PFSK-1 (cell line): ENCODE results near the gene BGN. TPM values are rescaled to one million over a fixed set of nuclear protein-coding genes. Genes with fewer than 3 reads are reported as not detected.

ENCODE experiments used
- FOXP2 ChIP-seq: optimal IDR thresholded peaks from 2 replicates; pipeline ENCODE3; 2011; ENCODE audit warnings: borderline replicate concordance, control low read depth, inconsistent platforms; ENCODE audit not compliant: insufficient read depth; ENCODE audit errors: extremely low read length, extremely low read depth
- POLR2AphosphoS5 ChIP-seq: IDR thresholded peaks from 2 replicates; pipeline ENCODE4 v1.6.1; 2012; ENCODE audit warnings: low read depth, mild to moderate bottlenecking, control low read depth, low read length, moderate library complexity
- SIN3A ChIP-seq: IDR thresholded peaks from 2 replicates; pipeline ENCODE4 v1.6.1; 2012; ENCODE audit warnings: mild to moderate bottlenecking, low read length, moderate library complexity, borderline replicate concordance; ENCODE audit not compliant: insufficient read depth
- TAF1 ChIP-seq: IDR thresholded peaks from 2 replicates; pipeline ENCODE4 v1.6.1; 2012; ENCODE audit warnings: low read length, control low read depth, borderline replicate concordance; ENCODE audit not compliant: insufficient read depth
- polyA plus RNA-seq: library from polyadenylated mRNA; unstranded; fragments of >200 nt; gene quantifications from one replicate; pipeline ENCODE4 v1.2.1, GENCODE V29; 2012; ENCODE audit warnings: low read depth, missing spikeins; ENCODE audit not compliant: insufficient read length
- TF ChIP-seq, protein P1 (sequence below), 2 experiments: IDR thresholded peaks; 2 replicates each; pipeline versions ENCODE4 v1.6.1 to v1.8.0; 2011 to 2012; ENCODE audit warnings: low read depth in 2 of 2, low read length in 2 of 2, control low read depth in 1 of 2, inconsistent platforms in 1 of 2, mild to moderate bottlenecking in 1 of 2, moderate library complexity in 1 of 2; ENCODE audit not compliant: insufficient read depth in 1 of 2

The BGN gene
- 571 TPM for polyA plus RNA-seq

DNA sequence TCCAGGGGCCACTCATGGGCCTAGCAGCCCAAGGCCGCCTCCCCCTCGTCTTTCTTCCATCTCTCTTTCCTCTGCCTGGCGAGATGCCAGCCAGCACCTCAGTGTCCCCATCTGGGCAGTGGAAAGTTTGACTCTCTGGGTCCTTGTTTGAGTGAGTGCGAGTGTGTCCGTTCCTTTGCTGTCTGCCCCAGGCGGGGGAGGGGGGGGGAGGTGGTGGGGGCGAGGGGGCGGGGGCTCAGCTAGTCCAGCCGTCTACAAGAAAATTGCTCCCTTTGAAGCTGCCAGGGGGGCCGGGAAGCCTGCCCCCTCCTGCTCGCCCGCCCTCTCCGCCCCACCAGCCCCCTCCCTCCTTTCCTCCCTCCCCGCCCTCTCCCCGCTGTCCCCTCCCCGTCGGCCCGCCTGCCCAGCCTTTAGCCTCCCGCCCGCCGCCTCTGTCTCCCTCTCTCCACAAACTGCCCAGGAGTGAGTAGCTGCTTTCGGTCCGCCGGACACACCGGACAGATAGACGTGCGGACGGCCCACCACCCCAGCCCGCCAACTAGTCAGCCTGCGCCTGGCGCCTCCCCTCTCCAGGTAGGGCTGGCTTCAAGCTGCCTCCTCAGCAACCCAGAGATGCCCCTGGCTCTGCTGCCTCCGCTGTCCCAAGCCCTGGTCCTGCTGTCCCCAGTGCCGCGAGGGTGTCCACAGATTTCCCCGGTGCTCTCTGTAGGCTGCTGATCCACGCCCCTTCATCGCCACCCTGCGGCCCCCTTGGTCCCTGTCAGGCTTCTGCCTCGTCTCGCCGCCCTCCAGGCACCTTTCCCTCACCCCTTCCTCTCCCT, at the start of gene BGN:
TSS of gene BGN (plus strand) at position 440 of the 821 bp plus-strand sequence. CDS start 9,652 bp downstream, outside the sequence.
- TF ChIP-seq FOXP2 (no peak), SIN3A (no peak), TAF1 (peak; percentile 14; the same call in 1 of the 2 replicates), POLR2AphosphoS5 (peak; percentile 66; the same call in 1 of the 2 replicates)
- TF ChIP-seq, protein P1, sequence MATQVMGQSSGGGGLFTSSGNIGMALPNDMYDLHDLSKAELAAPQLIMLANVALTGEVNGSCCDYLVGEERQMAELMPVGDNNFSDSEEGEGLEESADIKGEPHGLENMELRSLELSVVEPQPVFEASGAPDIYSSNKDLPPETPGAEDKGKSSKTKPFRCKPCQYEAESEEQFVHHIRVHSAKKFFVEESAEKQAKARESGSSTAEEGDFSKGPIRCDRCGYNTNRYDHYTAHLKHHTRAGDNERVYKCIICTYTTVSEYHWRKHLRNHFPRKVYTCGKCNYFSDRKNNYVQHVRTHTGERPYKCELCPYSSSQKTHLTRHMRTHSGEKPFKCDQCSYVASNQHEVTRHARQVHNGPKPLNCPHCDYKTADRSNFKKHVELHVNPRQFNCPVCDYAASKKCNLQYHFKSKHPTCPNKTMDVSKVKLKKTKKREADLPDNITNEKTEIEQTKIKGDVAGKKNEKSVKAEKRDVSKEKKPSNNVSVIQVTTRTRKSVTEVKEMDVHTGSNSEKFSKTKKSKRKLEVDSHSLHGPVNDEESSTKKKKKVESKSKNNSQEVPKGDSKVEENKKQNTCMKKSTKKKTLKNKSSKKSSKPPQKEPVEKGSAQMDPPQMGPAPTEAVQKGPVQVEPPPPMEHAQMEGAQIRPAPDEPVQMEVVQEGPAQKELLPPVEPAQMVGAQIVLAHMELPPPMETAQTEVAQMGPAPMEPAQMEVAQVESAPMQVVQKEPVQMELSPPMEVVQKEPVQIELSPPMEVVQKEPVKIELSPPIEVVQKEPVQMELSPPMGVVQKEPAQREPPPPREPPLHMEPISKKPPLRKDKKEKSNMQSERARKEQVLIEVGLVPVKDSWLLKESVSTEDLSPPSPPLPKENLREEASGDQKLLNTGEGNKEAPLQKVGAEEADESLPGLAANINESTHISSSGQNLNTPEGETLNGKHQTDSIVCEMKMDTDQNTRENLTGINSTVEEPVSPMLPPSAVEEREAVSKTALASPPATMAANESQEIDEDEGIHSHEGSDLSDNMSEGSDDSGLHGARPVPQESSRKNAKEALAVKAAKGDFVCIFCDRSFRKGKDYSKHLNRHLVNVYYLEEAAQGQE (IDR thresholded peaks at IDR 0.05; ENCODE audit: insufficient read depth in 1 of 2, low read depth in 2 of 2, low read length in 2 of 2), result no peak

DNA sequence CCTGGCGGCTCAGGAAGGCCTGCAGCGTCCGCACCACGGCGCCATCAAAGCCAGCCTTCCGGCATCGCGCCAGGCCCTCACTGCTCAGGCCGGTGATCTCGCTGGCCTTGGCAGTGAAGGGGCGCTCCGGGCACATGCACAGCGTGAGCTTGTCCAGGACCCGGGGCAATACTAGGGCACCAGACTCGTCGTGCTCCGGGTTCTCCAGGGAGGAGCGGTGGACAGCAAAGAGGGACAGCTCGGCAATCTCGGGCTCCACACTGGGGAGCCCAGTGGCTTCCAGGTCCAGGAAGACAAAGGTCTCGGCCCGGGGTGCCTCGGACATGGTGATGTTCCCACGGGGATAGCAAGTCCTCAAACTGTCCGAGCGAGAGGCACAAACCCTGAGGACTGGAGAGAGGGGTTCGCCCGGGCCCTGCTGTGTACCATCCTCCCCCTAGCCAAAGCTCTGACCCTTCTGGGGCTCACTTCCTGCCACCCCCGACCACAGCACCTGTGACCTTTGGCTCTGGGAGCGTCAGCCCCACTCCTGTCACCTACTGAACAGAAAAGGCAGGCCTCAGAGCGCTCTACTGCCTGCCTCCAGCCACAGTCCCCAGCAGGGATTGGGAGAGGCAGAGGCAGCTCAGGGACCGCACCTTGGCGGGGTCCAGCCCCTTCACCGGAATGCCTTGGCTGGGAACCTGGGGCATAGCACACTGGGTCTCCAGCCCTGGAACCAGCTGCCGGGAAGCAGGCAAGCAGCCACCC, 49.5 kb upstream of the BGN start:
- no peak for TF ChIP-seq POLR2AphosphoS5
- no peak for TF ChIP-seq TAF1
- TF ChIP-seq, protein P1 (IDR thresholded peaks at IDR 0.05; ENCODE audit: insufficient read depth in 1 of 2, low read depth in 2 of 2, low read length in 2 of 2), result no peak
- no peak for TF ChIP-seq SIN3A

DNA sequence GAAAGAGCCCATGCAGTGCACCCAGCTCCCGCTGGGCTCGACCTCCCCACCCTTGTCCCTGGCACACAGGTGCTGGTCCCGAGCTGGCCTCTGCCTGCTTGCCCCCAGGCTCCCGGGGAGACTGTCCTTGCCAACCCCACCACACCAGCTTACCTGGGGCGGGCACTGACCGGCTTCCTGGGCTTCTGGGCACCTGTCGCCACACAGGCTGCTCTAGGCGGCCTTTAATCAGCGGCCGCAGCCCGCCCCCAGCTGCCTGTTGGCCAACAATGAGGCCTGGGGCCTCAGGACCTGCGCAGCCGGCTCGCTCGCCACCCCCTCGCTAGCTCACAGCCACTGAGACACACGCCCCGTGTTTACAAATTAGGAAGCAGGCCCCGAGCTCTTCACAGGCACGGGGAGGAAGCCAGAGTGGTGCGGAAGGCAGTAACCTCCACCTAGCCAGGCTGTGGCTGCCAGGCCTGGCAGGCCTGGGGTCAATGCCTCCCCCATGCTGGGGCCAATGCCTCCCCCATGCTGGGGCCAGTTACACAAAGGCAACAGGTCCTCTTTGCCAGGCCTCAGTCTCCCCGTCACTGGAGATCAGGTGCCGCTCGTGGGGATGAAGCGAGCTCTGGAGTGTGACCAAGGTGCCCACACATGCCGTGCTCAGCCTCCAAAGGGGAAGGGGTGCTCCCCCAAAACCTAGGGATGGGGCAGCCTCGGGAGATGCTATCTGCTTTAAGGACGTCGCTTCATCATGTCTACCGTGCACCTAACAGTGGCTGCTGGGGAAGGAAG, 48.7 kb upstream of the BGN start, which contains the start of gene TREX2:
TSS of gene TREX2 (minus strand) at position 201 of the 780 bp plus-strand sequence. CDS start 626 bp downstream, outside the sequence.
- TF ChIP-seq SIN3A, result no peak
- no peak for TF ChIP-seq TAF1
- TF ChIP-seq, protein P1 (IDR thresholded peaks at IDR 0.05; ENCODE audit: insufficient read depth in 1 of 2, low read depth in 2 of 2, low read length in 2 of 2), result no peak
- TF ChIP-seq FOXP2, result no peak
- TF ChIP-seq POLR2AphosphoS5, result no peak

DNA sequence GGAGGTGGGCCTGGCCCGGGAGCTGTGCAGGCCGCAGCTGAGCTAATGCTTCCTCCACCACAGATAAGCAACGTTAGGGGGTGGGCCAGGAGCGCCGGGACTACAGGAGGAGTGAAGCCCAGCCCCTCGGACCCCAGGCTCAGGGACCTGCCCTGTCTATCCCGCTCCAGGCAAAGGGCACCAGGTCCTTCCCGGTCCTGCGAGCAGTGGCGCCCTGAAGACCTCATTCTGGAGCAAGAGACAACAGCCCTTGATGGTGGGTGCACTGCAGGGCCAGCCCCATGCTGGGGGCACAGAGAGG, 48.2 kb upstream of the BGN start:
- no peak for TF ChIP-seq POLR2AphosphoS5
- no peak for TF ChIP-seq SIN3A
- TF ChIP-seq, protein P1 (IDR thresholded peaks at IDR 0.05; ENCODE audit: insufficient read depth in 1 of 2, low read depth in 2 of 2, low read length in 2 of 2), result no peak
- TF ChIP-seq FOXP2, result no peak
- TF ChIP-seq TAF1, result no peak
